Astrocyte of the spinal cord (primary cell): ENCODE measurements around the gene UMPS.
A peak's percentile ranks its signal among the peaks of the same experiment; 100 is the strongest.

Experiments
- DNase-seq: peaks from one replicate; pipeline ENCODE4 v3.0.0; 2011; ENCODE audit warnings: low read depth, low spot score
- H3K4me3 ChIP-seq: 2 replicates; pipeline ENCODE4 v1.5.1; 2011; ENCODE audit warnings: low read depth, mild to moderate bottlenecking, low read length, moderate library complexity
- CTCF ChIP-seq: IDR thresholded peaks from 2 replicates; pipeline ENCODE4 v1.5.1; 2012; ENCODE audit warnings: low read depth, mild to moderate bottlenecking, low read length, inconsistent platforms
- in situ Hi-C: cut with HindIII; loops from 2 replicates; pipeline ENCODE4 v1.10.0; 2017; ENCODE audit warnings: low sequenced_read_pairs

UMPS gene

GRCh38 chr3:124730129-124730940, at the start of gene UMPS:
UMPS (plus strand) TSS chr3:124730452; CDS start chr3:124730472, 20 bp downstream.
- in situ Hi-C loops, result no loop called here
- DNase-seq, result peak; percentile 85
- TF ChIP-seq CTCF, result no peak
- H3K4me3 ChIP-seq, result peak within 1 kb of the TSS; percentile 83

GRCh38 chr3:124680521-124680920, 49.7 kb upstream of the UMPS start:
- no peak for TF ChIP-seq CTCF
- H3K4me3 ChIP-seq, result no peak overlapping the region
- no peak for DNase-seq
- in situ Hi-C loops, result no loop called here

- in situ Hi-C loops, result no loop called here
- DNase-seq, result no peak
- H3K4me3 ChIP-seq, result no peak overlapping the region
- no peak for TF ChIP-seq CTCF
Measured at GRCh38 chr3:124682263-124682662, 48.0 kb upstream of the UMPS start.

GRCh38 chr3:124684459-124684858, 45.8 kb upstream of the UMPS start:
- in situ Hi-C loops, result no loop called here
- TF ChIP-seq CTCF, result no peak
- no peak for DNase-seq
- H3K4me3 ChIP-seq, result no peak overlapping the region

DNA sequence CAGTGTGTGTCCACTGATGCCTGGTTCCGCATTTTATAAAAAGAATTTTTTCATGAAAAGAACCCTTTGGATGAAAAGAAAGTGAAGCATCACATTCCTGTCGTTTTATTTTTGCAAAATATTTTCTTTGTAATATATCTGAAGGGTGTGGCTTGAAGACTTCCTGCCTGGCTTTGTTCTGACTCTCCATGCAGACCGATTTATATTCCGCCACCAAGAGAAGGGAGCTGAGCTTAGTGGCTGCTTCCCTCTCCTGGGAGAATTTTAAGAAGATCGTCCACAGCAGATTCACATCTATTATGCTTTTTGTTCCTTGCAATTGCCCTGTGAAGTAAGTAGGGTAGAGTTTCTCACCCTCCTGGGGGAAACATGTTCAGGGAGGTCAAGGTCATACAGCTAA, 45.2 kb upstream of the UMPS start:
- DNase-seq, result peak; percentile 3
- no peak overlapping the region for H3K4me3 ChIP-seq
- no peak for TF ChIP-seq CTCF

GRCh38 chr3:124685481-124685880, 44.8 kb upstream of the UMPS start:
- DNase-seq, result no peak
- TF ChIP-seq CTCF, result no peak
- in situ Hi-C loops, result no loop called here
- H3K4me3 ChIP-seq, result no peak overlapping the region

More for the DNA sequence above, 45.2 kb upstream of the UMPS start:
- in situ Hi-C loops, result no loop called here
